ENCODE data around the gene USP54.

DNA sequence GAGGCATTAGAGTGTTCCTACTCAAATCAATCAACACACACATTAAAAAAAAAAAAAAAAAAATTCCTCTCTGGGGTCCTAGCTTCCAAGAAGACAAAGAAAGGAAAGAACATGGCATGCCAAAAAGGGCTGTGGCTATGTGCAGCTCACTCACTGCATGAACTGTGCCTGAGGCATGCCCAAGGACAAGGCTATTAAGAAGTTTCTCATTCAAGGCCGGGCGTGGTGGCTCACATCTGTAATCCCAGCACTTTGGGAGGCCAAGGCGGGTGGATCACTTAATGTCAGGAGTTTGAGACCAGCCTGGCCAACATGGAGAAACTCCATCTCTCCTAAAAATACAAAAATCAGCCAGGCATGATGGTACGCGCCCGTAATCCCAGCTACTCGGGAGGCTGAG, 53.4 kb downstream of the USP54 start:
- TF ChIP-seq, protein P1, sequence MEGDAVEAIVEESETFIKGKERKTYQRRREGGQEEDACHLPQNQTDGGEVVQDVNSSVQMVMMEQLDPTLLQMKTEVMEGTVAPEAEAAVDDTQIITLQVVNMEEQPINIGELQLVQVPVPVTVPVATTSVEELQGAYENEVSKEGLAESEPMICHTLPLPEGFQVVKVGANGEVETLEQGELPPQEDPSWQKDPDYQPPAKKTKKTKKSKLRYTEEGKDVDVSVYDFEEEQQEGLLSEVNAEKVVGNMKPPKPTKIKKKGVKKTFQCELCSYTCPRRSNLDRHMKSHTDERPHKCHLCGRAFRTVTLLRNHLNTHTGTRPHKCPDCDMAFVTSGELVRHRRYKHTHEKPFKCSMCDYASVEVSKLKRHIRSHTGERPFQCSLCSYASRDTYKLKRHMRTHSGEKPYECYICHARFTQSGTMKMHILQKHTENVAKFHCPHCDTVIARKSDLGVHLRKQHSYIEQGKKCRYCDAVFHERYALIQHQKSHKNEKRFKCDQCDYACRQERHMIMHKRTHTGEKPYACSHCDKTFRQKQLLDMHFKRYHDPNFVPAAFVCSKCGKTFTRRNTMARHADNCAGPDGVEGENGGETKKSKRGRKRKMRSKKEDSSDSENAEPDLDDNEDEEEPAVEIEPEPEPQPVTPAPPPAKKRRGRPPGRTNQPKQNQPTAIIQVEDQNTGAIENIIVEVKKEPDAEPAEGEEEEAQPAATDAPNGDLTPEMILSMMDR (IDR thresholded peaks at IDR 0.05), result no peak
- TF ChIP-seq POLR2A (IDR thresholded peaks at IDR 0.05; ENCODE audit: low read depth) (no peak), EP300 (IDR thresholded peaks at IDR 0.05) (no peak), POLR2AphosphoS5 (IDR thresholded peaks at IDR 0.05) (no peak)
